Osteoblast (primary cell): Measurements from ENCODE around the gene OR6A2. TPM values are rescaled to one million over a fixed set of nuclear protein-coding genes. Genes with fewer than 3 reads are reported as not detected.

Source experiments
- DNase-seq: peaks from one replicate; pipeline ENCODE4 v3.0.0; 2011; ENCODE audit warnings: low spot score, mixed read lengths; ENCODE audit not compliant: insufficient read length; ENCODE audit errors: missing footprints
- H2AFZ ChIP-seq: 2 replicates; pipeline ENCODE4 v1.6.0; 2011; ENCODE audit warnings: mild to moderate bottlenecking, low read length
- H3K27ac ChIP-seq: 2 replicates; pipeline ENCODE4 v1.5.1; 2011; ENCODE audit warnings: mild to moderate bottlenecking, low read depth, low read length, moderate library complexity
- H3K27me3 ChIP-seq: 2 replicates; pipeline ENCODE4 v1.6.0; 2012; ENCODE audit warnings: mild to moderate bottlenecking, control low read depth, inconsistent platforms, low read length, moderate library complexity; ENCODE audit not compliant: insufficient read depth
- H3K36me3 ChIP-seq: 2 replicates; pipeline ENCODE4 v1.5.1; 2011; ENCODE audit warnings: mild to moderate bottlenecking, low read length, control low read depth, moderate library complexity; ENCODE audit not compliant: insufficient read depth
- H3K4me1 ChIP-seq: 2 replicates; pipeline ENCODE4 v1.5.1; 2011; ENCODE audit warnings: mild to moderate bottlenecking, low read length, control low read depth, moderate library complexity; ENCODE audit not compliant: insufficient read depth
- H3K4me2 ChIP-seq: 2 replicates; pipeline ENCODE4 v1.6.0; 2011; ENCODE audit warnings: mild to moderate bottlenecking, low read length; ENCODE audit not compliant: insufficient read depth
- H3K4me3 ChIP-seq: fragments of 200-600 bp; sonication (generic); 3 replicates; pipeline ENCODE4 v1.5.1; 2012; ENCODE audit warnings: mild to moderate bottlenecking, low read length, inconsistent platforms; ENCODE audit not compliant: insufficient read depth
- H3K79me2 ChIP-seq: 2 replicates; pipeline ENCODE4 v1.6.0; 2012; ENCODE audit warnings: mild to moderate bottlenecking, low read length, control low read depth, inconsistent platforms; ENCODE audit not compliant: insufficient read depth
- H3K9me3 ChIP-seq: 2 replicates; pipeline ENCODE4 v1.5.1; 2011; ENCODE audit warnings: low read depth, low read length, control low read depth
- H4K20me1 ChIP-seq: 2 replicates; pipeline ENCODE4 v1.6.0; 2012; ENCODE audit warnings: mild to moderate bottlenecking, low read length, control low read depth; ENCODE audit not compliant: insufficient read depth
- total RNA-seq: library from RNA; depleted of rRNA; stranded (reverse); fragments of >200 nt; gene quantifications from 2 replicates; pipeline ENCODE4 v1.2.3, GENCODE V29; 2012
- TF ChIP-seq, protein P1 (sequence below): IDR thresholded peaks from 2 replicates; pipeline ENCODE4 v1.5.1; 2011; ENCODE audit warnings: mild to moderate bottlenecking, low read depth, low read length, moderate library complexity; ENCODE audit errors: extremely low read depth

The OR6A2 gene
- total RNA-seq, 1 donor, result 0.36 TPM

DNA sequence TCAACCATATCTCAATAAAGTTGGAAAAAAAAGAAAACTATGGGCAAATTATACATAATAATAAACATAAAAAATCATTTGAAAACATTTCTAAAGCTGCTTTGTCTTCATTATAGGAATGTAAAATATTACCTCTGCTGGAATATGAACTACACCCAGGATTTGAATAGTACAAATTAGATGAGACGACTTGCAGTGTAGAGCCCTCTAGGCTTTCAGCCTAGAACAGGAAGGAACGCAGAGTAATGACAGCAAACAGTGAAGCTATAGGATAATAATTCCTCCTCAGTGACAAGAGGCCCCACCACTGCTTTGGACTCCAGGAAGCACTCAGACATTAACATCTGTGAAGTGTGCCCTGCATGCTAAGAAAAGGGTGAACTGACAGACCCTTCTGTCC, 8.9 kb downstream of the OR6A2 start:
- TF ChIP-seq, protein P1, sequence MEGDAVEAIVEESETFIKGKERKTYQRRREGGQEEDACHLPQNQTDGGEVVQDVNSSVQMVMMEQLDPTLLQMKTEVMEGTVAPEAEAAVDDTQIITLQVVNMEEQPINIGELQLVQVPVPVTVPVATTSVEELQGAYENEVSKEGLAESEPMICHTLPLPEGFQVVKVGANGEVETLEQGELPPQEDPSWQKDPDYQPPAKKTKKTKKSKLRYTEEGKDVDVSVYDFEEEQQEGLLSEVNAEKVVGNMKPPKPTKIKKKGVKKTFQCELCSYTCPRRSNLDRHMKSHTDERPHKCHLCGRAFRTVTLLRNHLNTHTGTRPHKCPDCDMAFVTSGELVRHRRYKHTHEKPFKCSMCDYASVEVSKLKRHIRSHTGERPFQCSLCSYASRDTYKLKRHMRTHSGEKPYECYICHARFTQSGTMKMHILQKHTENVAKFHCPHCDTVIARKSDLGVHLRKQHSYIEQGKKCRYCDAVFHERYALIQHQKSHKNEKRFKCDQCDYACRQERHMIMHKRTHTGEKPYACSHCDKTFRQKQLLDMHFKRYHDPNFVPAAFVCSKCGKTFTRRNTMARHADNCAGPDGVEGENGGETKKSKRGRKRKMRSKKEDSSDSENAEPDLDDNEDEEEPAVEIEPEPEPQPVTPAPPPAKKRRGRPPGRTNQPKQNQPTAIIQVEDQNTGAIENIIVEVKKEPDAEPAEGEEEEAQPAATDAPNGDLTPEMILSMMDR, result no peak
- H3K27me3 ChIP-seq, result no peaks in the 10 kb centered on the region
- no peak for DNase-seq

DNA sequence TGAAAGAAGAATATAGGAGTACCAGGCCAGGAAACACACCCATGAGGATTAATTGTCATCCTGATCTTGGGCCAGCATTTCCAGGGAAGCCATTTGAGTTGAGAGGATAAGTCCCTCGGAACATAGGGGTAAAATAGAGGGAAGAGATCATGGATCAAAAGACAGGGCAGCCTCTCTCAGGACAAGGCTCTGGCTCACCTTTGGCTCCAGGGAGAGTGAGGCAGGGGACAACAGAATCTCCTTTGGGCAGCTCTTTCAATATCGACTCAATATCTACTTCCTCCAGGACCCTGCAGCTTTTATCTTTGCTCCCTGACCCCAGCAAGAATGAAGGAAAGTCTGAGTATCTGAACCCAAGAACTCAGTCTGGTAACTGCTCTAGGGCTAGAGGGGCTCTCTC, 16.8 kb downstream of the OR6A2 start, which contains the start of gene OR2AG1:
TSS of gene OR2AG1 (plus strand) at position 301 of the 400 bp plus-strand sequence. CDS start 2,018 bp downstream, outside the sequence.
- H4K20me1 ChIP-seq, result no peaks in the 10 kb centered on the region
- TF ChIP-seq, protein P1, result no peak

More for the DNA sequence above, 8.9 kb downstream of the OR6A2 start:
- no peaks in the 10 kb centered on the region for H3K79me2 ChIP-seq
- H3K4me1 ChIP-seq, result no peaks in the 10 kb centered on the region
- no peaks in the 10 kb centered on the region for H4K20me1 ChIP-seq
- no peak overlapping the region for H3K4me2 ChIP-seq
- no peak overlapping the region for H3K27ac ChIP-seq
- no peak overlapping the region for H2AFZ ChIP-seq
- H3K4me3 ChIP-seq, result no peak overlapping the region
- no peaks in the 10 kb centered on the region for H3K36me3 ChIP-seq
- no peaks in the 10 kb centered on the region for H3K9me3 ChIP-seq

DNA sequence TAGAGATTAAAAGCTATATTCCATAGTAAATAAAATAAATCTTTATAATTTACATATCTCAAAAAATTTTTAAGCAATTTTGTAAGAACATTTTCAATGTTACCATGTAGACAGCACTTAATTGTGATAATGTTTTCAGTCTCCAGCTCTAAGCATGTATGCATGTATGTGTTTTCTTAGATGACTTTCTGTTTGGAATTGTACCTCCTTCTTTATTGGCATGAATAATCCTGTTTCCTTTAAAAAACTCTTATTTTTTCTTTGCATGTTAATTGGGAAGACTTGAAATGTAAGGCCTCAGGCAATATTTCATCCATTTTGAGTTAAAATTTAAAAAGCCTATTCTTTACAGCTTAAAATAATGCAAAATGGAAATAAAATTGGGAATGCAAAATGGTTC, 18.7 kb downstream of the OR6A2 start:
- Histone ChIP-seq H3K4me2 (no peak overlapping the region), H3K9me3 (no peaks in the 10 kb centered on the region), H3K27me3 (no peaks in the 10 kb centered on the region), H3K79me2 (no peaks in the 10 kb centered on the region), H3K4me1 (no peaks in the 10 kb centered on the region), H3K27ac (no peak overlapping the region), H2AFZ (no peak overlapping the region), H3K4me3 (no peak overlapping the region), H3K36me3 (no peaks in the 10 kb centered on the region), H4K20me1 (no peaks in the 10 kb centered on the region)
- TF ChIP-seq, protein P1, result no peak
- no peak for DNase-seq

More for the DNA sequence above, 16.8 kb downstream of the OR6A2 start, which contains the start of gene OR2AG1:
- Histone ChIP-seq H3K4me1 (no peaks in the 10 kb centered on the region), H3K4me2 (no peak within 1 kb of the TSS), H3K79me2 (no peaks in the 10 kb centered on the region), H3K27ac (no peak within 1 kb of the TSS), H3K9me3 (no peaks in the 10 kb centered on the region), H2AFZ (no peak within 1 kb of the TSS), H3K27me3 (no peaks in the 10 kb centered on the region), H3K4me3 (no peak within 1 kb of the TSS), H3K36me3 (no peaks in the 10 kb centered on the region)
- DNase-seq, result no peak

DNA sequence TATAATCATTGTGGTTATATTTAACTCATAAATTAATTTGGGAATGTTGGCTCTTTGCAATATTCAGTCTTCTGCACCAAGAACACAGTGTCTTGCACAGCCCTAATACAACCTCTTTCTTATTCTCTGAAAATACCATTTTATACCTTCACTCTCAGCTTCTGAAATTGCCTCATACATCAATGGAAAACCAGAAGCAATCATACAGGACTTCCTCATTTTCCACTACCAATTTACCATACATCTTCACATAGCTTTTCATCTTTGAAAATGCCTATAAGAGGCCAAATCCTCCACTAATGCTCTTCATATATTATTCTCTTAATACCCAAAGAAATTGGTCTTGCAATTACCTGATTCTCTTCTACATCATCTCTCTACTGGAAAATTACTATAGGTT, 21.0 kb downstream of the OR6A2 start:
- TF ChIP-seq, protein P1, result no peak
- Histone ChIP-seq H3K9me3 (no peaks in the 10 kb centered on the region), H2AFZ (no peak overlapping the region), H4K20me1 (no peaks in the 10 kb centered on the region), H3K27ac (no peak overlapping the region), H3K4me1 (no peaks in the 10 kb centered on the region), H3K27me3 (no peaks in the 10 kb centered on the region), H3K4me2 (no peak overlapping the region), H3K4me3 (no peak overlapping the region), H3K36me3 (no peaks in the 10 kb centered on the region), H3K79me2 (no peaks in the 10 kb centered on the region)
- DNase-seq, result no peak
